Activated B cell treated with CpG ODN at 0.5 μM for 24 hours (primary cell): ENCODE measurements around the gene KDM4C. TPM values are rescaled to one million over a fixed set of nuclear protein-coding genes. Genes with fewer than 3 reads are reported as not detected.

Experiments
- ATAC-seq: fragments of 200-7000 bp; cut with Tn5 transposase; one replicate; pipeline ENCODE4 v1.10.0; 2021; ENCODE audit warnings: low read depth, mild to moderate bottlenecking, moderate library complexity
- CTCF ChIA-PET: fragments of 350-600 bp; sonication (Branson Sonifier 250); formaldehyde crosslinking; loops from one replicate; lab custom pipeline; 2021; ENCODE audit warnings: antibody characterized with exemption; lab: Charles Lee
- POLR2A ChIA-PET: fragments of 350-600 bp; sonication (Branson Sonifier 250); formaldehyde crosslinking; loops from one replicate; lab custom pipeline; 2021; ENCODE audit warnings: antibody characterized with exemption; lab: Charles Lee
- DNase-seq: peaks from one replicate; pipeline ENCODE4 v3.0.0; 2022
- H3K27ac Mint-ChIP-seq: one replicate; pipeline ENCODE4 v1.8.0; 2020; ENCODE audit warnings: mixed read lengths
- H3K27me3 Mint-ChIP-seq: one replicate; pipeline ENCODE4 v1.8.0; 2021; ENCODE audit warnings: mixed read lengths
- H3K36me3 Mint-ChIP-seq: one replicate; pipeline ENCODE4 v1.8.0; 2021; ENCODE audit warnings: low read depth, mixed read lengths
- H3K4me1 Mint-ChIP-seq: one replicate; pipeline ENCODE4 v1.8.0; 2021; ENCODE audit warnings: mixed read lengths
- H3K4me3 Mint-ChIP-seq: one replicate; pipeline ENCODE4 v1.8.0; 2020; ENCODE audit warnings: mild to moderate bottlenecking, mixed read lengths
- H3K9me3 Mint-ChIP-seq: one replicate; pipeline ENCODE4 v1.8.0; 2020; ENCODE audit warnings: mixed read lengths
- CTCF ChIP-seq: fragments of 200-600 bp; IDR thresholded peaks from one replicate; pipeline ENCODE4 v1.8.0; 2022; ENCODE audit warnings: antibody characterized with exemption, mild to moderate bottlenecking
- intact Hi-C: fragments of 100-400 bp; cut with micrococcal nuclease; formaldehyde crosslinking; loops from one replicate; pipeline ENCODE4 v1.15.1; 2024
- total RNA-seq: library from RNA; stranded (reverse); gene quantifications from 2 replicates; pipeline ENCODE4 v1.2.3, GENCODE V29; 2022

The KDM4C gene
- total RNA-seq, 1 donor from 2014 or later: 113 TPM

GRCh38 chr9:7223981-7224380 lies 466.2 kb downstream of the KDM4C start:
- Mint-ChIP-seq H3K4me1 (no peaks in the 10 kb centered on the region), H3K27ac (no peak overlapping the region), H3K9me3 (peaks cover 9% of the 10 kb centered on the region), H3K4me3 (no peak overlapping the region), H3K27me3 (peaks cover 9% of the 10 kb centered on the region), H3K36me3 (no peaks in the 10 kb centered on the region)
- DNase-seq: no peak
- TF ChIP-seq CTCF: no peak
- ChIA-PET POLR2A (no interaction called here), CTCF (no interaction called here)
- intact Hi-C loops: no loop called here
- ATAC-seq: no peak

Other genes with a start within 250 kb of the KDM4C start
- 2.3 and 2.6 TPM in 2 replicates for gene GLDC, start 112.2 kb upstream of the KDM4C start, total RNA-seq